H1 (cell line): Measurements from ENCODE around the gene SYTL2. TPM values are rescaled to one million over a fixed set of nuclear protein-coding genes. Genes with fewer than 3 reads are reported as not detected.

Experiments
- CTCF ChIA-PET: fragments of 300-600 bp; sonication (Branson Sonifier 250); formaldehyde crosslinking; loops from one replicate; lab custom pipeline; 2021; ENCODE audit not compliant: partially characterized antibody; lab: Charles Lee
- POLR2A ChIA-PET: fragments of 300-600 bp; sonication (Branson Sonifier 250); formaldehyde crosslinking; loops from one replicate; lab custom pipeline; 2021; ENCODE audit warnings: inconsistent platforms; ENCODE audit not compliant: partially characterized antibody; lab: Charles Lee
- DNase-seq, 2 experiments: peaks; one replicate each; pipeline versions ENCODE4 v3.0.0 to v3.0.0-alpha.2; 2010 to 2022; ENCODE audit warnings: low spot score in 2 of 2, low read depth in 1 of 2, mixed read lengths in 1 of 2
- FAIRE-seq: peaks from 2 replicates; lab custom pipeline; 2011; peaks lifted over from hg19 to GRCh38; lab: Jason Lieb, UNC
- H2AFZ ChIP-seq: 2 replicates; pipeline ENCODE4 v1.8.1; 2012; ENCODE audit warnings: low read length, inconsistent platforms
- H2AK5ac ChIP-seq: 2 replicates; pipeline ENCODE4 v1.6.1; 2013; ENCODE audit warnings: low read depth, low read length
- H2BK120ac ChIP-seq: replicated peaks from 2 replicates; pipeline ENCODE3; 2013; ENCODE audit warnings: low read depth, low read length, inconsistent platforms
- H2BK12ac ChIP-seq: 2 replicates; pipeline ENCODE4 v1.6.1; 2013; ENCODE audit warnings: low read depth, low read length
- H2BK15ac ChIP-seq: 2 replicates; pipeline ENCODE4 v1.6.1; 2013; ENCODE audit warnings: low read length
- H2BK20ac ChIP-seq: 2 replicates; pipeline ENCODE4 v1.6.1; 2013; ENCODE audit warnings: low read length
- H2BK5ac ChIP-seq: 2 replicates; pipeline ENCODE4 v1.6.1; 2013; ENCODE audit warnings: low read depth, low read length
- H3K14ac ChIP-seq: 2 replicates; pipeline ENCODE4 v1.6.1; 2013; ENCODE audit warnings: inconsistent platforms; ENCODE audit not compliant: insufficient read length
- H3K18ac ChIP-seq: 2 replicates; pipeline ENCODE4 v1.6.1; 2013; ENCODE audit warnings: low read length; ENCODE audit errors: extremely low read depth
- H3K23ac ChIP-seq: 2 replicates; pipeline ENCODE4 v1.6.1; 2013; ENCODE audit warnings: inconsistent platforms; ENCODE audit not compliant: insufficient read length
- H3K23me2 ChIP-seq: 2 replicates; pipeline ENCODE4 v1.6.1; 2013; ENCODE audit warnings: low read depth, low read length
- H3K27ac ChIP-seq: 2 replicates; pipeline ENCODE4 v1.6.1; 2011; ENCODE audit warnings: low read depth, low read length, inconsistent platforms
- H3K27me3 ChIP-seq, 4 experiments: replicated peaks in 1 of 4; 1 replicate in 1 of 4; 2 replicates in 3 of 4; pipeline versions ENCODE4 v1.6.1 to v1.8.1; 2011 to 2013; ENCODE audit warnings: low read length in 3 of 4, mild to moderate bottlenecking in 3 of 4, inconsistent platforms in 2 of 4, mixed read lengths in 2 of 4, moderate library complexity in 1 of 4; ENCODE audit not compliant: control insufficient read depth in 3 of 4, insufficient read depth in 3 of 4; ENCODE audit errors: extremely low read depth in 1 of 4
- H3K36me3 ChIP-seq, 4 experiments: 2 replicates each; pipeline versions ENCODE4 v1.6.1 to v1.8.1; 2011 to 2013; ENCODE audit warnings: mild to moderate bottlenecking in 4 of 4, low read length in 3 of 4, moderate library complexity in 2 of 4, control low read depth in 1 of 4, inconsistent platforms in 1 of 4; ENCODE audit not compliant: insufficient read depth in 4 of 4, control insufficient read depth in 2 of 4
- H3K4ac ChIP-seq: replicated peaks from 2 replicates; pipeline ENCODE3; 2013; ENCODE audit warnings: low read length, low read depth, mixed read lengths, inconsistent platforms; ENCODE audit not compliant: insufficient read length
- H3K4me1 ChIP-seq, 4 experiments: replicated peaks in 1 of 4; 1 replicate in 1 of 4; 2 replicates in 3 of 4; pipeline versions ENCODE4 v1.6.1 to v1.8.1; 2011 to 2013; ENCODE audit warnings: low read length in 3 of 4, inconsistent platforms in 2 of 4, mixed read lengths in 1 of 4; ENCODE audit not compliant: insufficient read depth in 4 of 4, control insufficient read depth in 3 of 4
- H3K4me2 ChIP-seq, 2 experiments: 2 replicates each; pipeline versions ENCODE4 v1.6.1 to v1.8.1; 2011 to 2013; ENCODE audit warnings: low read depth in 2 of 2, low read length in 2 of 2, control low read depth in 1 of 2, inconsistent platforms in 1 of 2, mild to moderate bottlenecking in 1 of 2; ENCODE audit not compliant: insufficient read depth in 1 of 2
- H3K4me3 ChIP-seq, 4 experiments: fragments of 200-600, 300-600 bp in 1 of 4; sonication (generic), shearing (Covaris generic), sonication (Bioruptor Twin) in 1 of 4; 2 replicates each; pipeline versions ENCODE4 v1.5.1 to v1.8.1; 2011 to 2016; ENCODE audit warnings: low read length in 4 of 4, low read depth in 3 of 4, control low read depth in 2 of 4, inconsistent platforms in 2 of 4, mild to moderate bottlenecking in 2 of 4, mixed read lengths in 1 of 4, moderate library complexity in 1 of 4; ENCODE audit not compliant: insufficient read depth in 2 of 4; ENCODE audit errors: extremely low read depth in 1 of 4
- H3K56ac ChIP-seq: replicated peaks from 2 replicates; pipeline ENCODE3; 2013; ENCODE audit warnings: low read depth, mild to moderate bottlenecking, mixed read lengths, low read length, inconsistent platforms; ENCODE audit not compliant: insufficient read length
- H3K79me1 ChIP-seq: 2 replicates; pipeline ENCODE4 v1.6.1; 2013; ENCODE audit warnings: low read depth, low read length, control low read depth
- H3K79me2 ChIP-seq, 2 experiments: 2 replicates each; pipeline versions ENCODE4 v1.6.1 to v1.8.1; 2012 to 2013; ENCODE audit warnings: low read length in 2 of 2, mild to moderate bottlenecking in 2 of 2, inconsistent platforms in 1 of 2; ENCODE audit not compliant: insufficient read depth in 2 of 2, control insufficient read depth in 1 of 2
- H3K9ac ChIP-seq, 4 experiments: replicated peaks in 1 of 4; 1 replicate in 1 of 4; 2 replicates in 3 of 4; pipeline versions ENCODE4 v1.6.1 to v1.8.1; 2011 to 2013; ENCODE audit warnings: low read depth in 3 of 4, low read length in 3 of 4, control low read depth in 2 of 4, mild to moderate bottlenecking in 2 of 4, moderate library complexity in 2 of 4, inconsistent platforms in 1 of 4; ENCODE audit errors: extremely low read depth in 1 of 4
- H3K9me3 ChIP-seq, 2 experiments: 2 replicates each; pipeline versions ENCODE4 v1.6.1 to v1.8.1; 2012 to 2013; ENCODE audit warnings: mild to moderate bottlenecking in 2 of 2, moderate library complexity in 2 of 2, control low read depth in 1 of 2, inconsistent platforms in 1 of 2, low read depth in 1 of 2, low read length in 1 of 2, mixed read lengths in 1 of 2; ENCODE audit not compliant: insufficient read depth in 2 of 2
- H4K20me1 ChIP-seq, 2 experiments: replicated peaks in 1 of 2; 2 replicates each; pipeline versions ENCODE3 to v1.8.1; 2011 to 2013; ENCODE audit warnings: inconsistent platforms in 2 of 2, low read length in 2 of 2, mild to moderate bottlenecking in 1 of 2; ENCODE audit not compliant: insufficient read depth in 2 of 2, control insufficient read depth in 1 of 2
- H4K5ac ChIP-seq: 2 replicates; pipeline ENCODE4 v1.6.1; 2013; ENCODE audit warnings: low read length, low read depth, mixed read lengths, inconsistent platforms; ENCODE audit not compliant: insufficient read length
- H4K8ac ChIP-seq: 2 replicates; pipeline ENCODE4 v1.8.0; 2013; ENCODE audit warnings: mild to moderate bottlenecking, moderate library complexity, low read length, inconsistent platforms; ENCODE audit not compliant: insufficient read depth; ENCODE audit errors: extremely low read depth
- H4K91ac ChIP-seq: replicated peaks from 2 replicates; pipeline ENCODE3; 2013; ENCODE audit warnings: low read length, mixed read lengths, inconsistent platforms; ENCODE audit not compliant: insufficient read length
- ASH2L ChIP-seq: fragments of 200-600, 300-600 bp; sonication (generic); IDR thresholded peaks from one replicate; pipeline ENCODE4 v1.7.1; 2017; ENCODE audit warnings: low read length
- BCL11A ChIP-seq, 2 experiments: IDR thresholded peaks; one replicate each; pipeline ENCODE4 v1.6.1; 2011; ENCODE audit warnings: low read depth in 2 of 2, low read length in 2 of 2, mild to moderate bottlenecking in 2 of 2
- CHD1 ChIP-seq: IDR thresholded peaks from 2 replicates; pipeline ENCODE4 v1.6.1; 2012; ENCODE audit warnings: low read depth, low read length, improper control_type of control experiment
- CREB1 ChIP-seq: IDR thresholded peaks from 2 replicates; pipeline ENCODE4 v1.6.1; 2012; ENCODE audit warnings: inconsistent platforms
- SIN3A ChIP-seq, 2 experiments: IDR thresholded peaks in 1 of 2; conservative IDR thresholded peaks in 1 of 2; 2 replicates each; pipeline ENCODE4 v1.6.1; 2011 to 2012; ENCODE audit warnings: low read length in 2 of 2, improper control_type of control experiment in 1 of 2, low read depth in 1 of 2, mild to moderate bottlenecking in 1 of 2
- YY1 ChIP-seq: IDR thresholded peaks from 2 replicates; pipeline ENCODE4 v1.6.1; 2011; ENCODE audit warnings: low read depth, mild to moderate bottlenecking, low read length
- ZNF274 ChIP-seq: IDR thresholded peaks from 2 replicates; pipeline ENCODE4 v1.7.0; 2012; ENCODE audit warnings: low read length, borderline replicate concordance; ENCODE audit errors: extremely low read depth
- WGBS, 2 experiments: shearing (Covaris generic) in 1 of 2; methylation state at CpG; one replicate each; pipeline versions ENCODE4 v1.1.6 to v1.1.7; 2013 to 2015; ENCODE audit warnings: low lambda C conversion rate in 2 of 2, mixed read lengths in 2 of 2, inconsistent platforms in 1 of 2, low coverage in 1 of 2, missing lambda C conversion rate in 1 of 2; ENCODE audit not compliant: insufficient replicate concordance in 2 of 2, insufficient coverage in 1 of 2, insufficient read length in 1 of 2; ENCODE audit errors: extremely low coverage in 1 of 2, missing lambda C conversion rate in 1 of 2; 5-methylcytosine and 5-hydroxymethylcytosine counted together
- polyA plus RNA-seq, 7 experiments: library from polyadenylated mRNA; depleted of rRNA in 3 of 7; stranded (reverse) in 5 of 7; unstranded in 2 of 7; fragments of >200 nt in 5 of 7; fragments of 200-250 nt in 2 of 7; gene quantifications; 1 replicate in 5 of 7; 2 replicates in 1 of 7; 4 replicates in 1 of 7; pipeline versions ENCODE4 v1.2.1 to v1.2.3, GENCODE V29; 2011 to 2013; ENCODE audit warnings: missing spikeins in 2 of 7, mixed read lengths in 2 of 7
- total RNA-seq: library from RNA; stranded (reverse); fragmentation: NEBNext Ultra II Directional; extraction: Animal tissue kit (Norgen Biotek cat#: 25700); gene quantifications from 2 replicates; pipeline ENCODE4 v1.2.1, GENCODE V29; 2021

SYTL2 gene
- total and polyA plus RNA-seq, 2 of the 8 experiments (the other 6 are each of a cell fraction or from before 2014, with no cell fraction given), result 1.3 to 9.1 TPM

GRCh38 chr11:85767246-85767945, 43.5 kb downstream of the SYTL2 start:
- Histone ChIP-seq H3K9me3 (no peaks in the 10 kb centered on the region), H3K4me1 (peaks cover 0 to 2% (median 0%) of the 10 kb centered on the region in 4 experiments; a peak in 1 of 7 replicates), H3K79me2 (no peaks in the 10 kb centered on the region), H2BK20ac (no peak overlapping the region), H3K4me2 (no peak overlapping the region), H3K18ac (no peak overlapping the region), H3K4ac (no peak overlapping the region), H3K4me3 (no peak overlapping the region), H4K20me1 (no peaks in the 10 kb centered on the region), H2AK5ac (no peak overlapping the region), H3K56ac (no peak overlapping the region), H4K91ac (no peak overlapping the region), H3K27me3 (no peaks in the 10 kb centered on the region), H3K23ac (no peak overlapping the region), H2BK12ac (no peak overlapping the region), H2BK15ac (no peak overlapping the region), H2BK5ac (no peak overlapping the region), H3K23me2 (no peaks in the 10 kb centered on the region), H3K14ac (no peak overlapping the region), H4K8ac (no peak overlapping the region), H4K5ac (no peak overlapping the region), H3K79me1 (no peaks in the 10 kb centered on the region), H2BK120ac (no peak overlapping the region), H3K36me3 (no peaks in the 10 kb centered on the region), H3K9ac (no peak overlapping the region), H2AFZ (no peak overlapping the region), H3K27ac (no peak overlapping the region)
- FAIRE-seq, result no peak
- no peak for TF ChIP-seq YY1
- no peak for TF ChIP-seq SIN3A (conservative IDR thresholded peaks at IDR 0.05 in 1 of 2, IDR thresholded peaks at IDR 0.05 in 1 of 2; ENCODE audit: low read depth in 1 of 2, low read length in 2 of 2)
- no peak for TF ChIP-seq CHD1
- no peak for TF ChIP-seq ZNF274
- TF ChIP-seq CREB1, result no peak
- no peak for TF ChIP-seq BCL11A (IDR thresholded peaks at IDR 0.05; ENCODE audit: low read depth in 2 of 2, low read length in 2 of 2)
- no peak for TF ChIP-seq ASH2L
- POLR2A ChIA-PET, result interaction anchor here (0.9 to 1.0 kb wide), 2 partner anchors 17 to 103 kb away, joined by 3 to 4 read pairs; partner anchors contain the start of gene CREBZF
- DNase-seq, result no peak
- WGBS, 2 experiments, result 86% methylated on average over 2 of the region's 2 CpGs; no CpG with 5 or more reads in 1 of the 2 experiments
- CTCF ChIA-PET, result no interaction called here
